ENCODE measurements around the gene ABHD6.
"Not testable (repeated sequence)": the region's sequence is repeated elsewhere in the genome, so short reads cannot be mapped to it uniquely, and the experiment has no call there.

The ABHD6 gene

DNA sequence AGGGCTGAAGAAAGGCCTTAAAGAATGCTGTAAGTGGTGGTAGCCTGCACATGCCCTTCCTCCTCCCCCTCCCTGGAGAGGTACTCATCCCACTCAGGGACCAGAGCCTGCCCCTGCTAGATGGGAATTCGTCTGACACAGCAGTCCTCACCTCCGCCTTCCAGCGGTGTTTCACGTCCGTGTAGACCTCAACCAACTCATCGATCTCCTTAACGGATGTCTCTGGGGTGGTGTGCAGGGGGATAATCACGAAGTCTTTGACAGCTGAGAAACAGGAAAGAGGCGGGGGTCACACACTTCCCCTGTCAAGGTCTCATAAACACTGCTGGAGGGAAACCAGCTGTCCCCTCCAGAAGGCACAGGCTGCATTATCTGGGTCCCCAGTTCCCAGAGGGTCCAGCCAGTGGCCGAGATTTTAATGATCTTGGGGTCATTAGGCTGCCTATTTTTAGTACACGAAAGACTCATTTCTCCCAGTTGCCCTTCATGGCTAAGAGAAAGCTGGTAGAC lies 36.7 kb upstream of the ABHD6 start:
- TF ChIP-seq, protein P1, sequence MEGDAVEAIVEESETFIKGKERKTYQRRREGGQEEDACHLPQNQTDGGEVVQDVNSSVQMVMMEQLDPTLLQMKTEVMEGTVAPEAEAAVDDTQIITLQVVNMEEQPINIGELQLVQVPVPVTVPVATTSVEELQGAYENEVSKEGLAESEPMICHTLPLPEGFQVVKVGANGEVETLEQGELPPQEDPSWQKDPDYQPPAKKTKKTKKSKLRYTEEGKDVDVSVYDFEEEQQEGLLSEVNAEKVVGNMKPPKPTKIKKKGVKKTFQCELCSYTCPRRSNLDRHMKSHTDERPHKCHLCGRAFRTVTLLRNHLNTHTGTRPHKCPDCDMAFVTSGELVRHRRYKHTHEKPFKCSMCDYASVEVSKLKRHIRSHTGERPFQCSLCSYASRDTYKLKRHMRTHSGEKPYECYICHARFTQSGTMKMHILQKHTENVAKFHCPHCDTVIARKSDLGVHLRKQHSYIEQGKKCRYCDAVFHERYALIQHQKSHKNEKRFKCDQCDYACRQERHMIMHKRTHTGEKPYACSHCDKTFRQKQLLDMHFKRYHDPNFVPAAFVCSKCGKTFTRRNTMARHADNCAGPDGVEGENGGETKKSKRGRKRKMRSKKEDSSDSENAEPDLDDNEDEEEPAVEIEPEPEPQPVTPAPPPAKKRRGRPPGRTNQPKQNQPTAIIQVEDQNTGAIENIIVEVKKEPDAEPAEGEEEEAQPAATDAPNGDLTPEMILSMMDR (IDR thresholded peaks at IDR 0.05; ENCODE audit: low read length) = no peak
- TF ChIP-seq EZH2phosphoT487 (IDR thresholded peaks at IDR 0.05; ENCODE audit: low read length) (no peak), EZH2 (optimal IDR thresholded peaks at IDR 0.05; ENCODE audit: low read depth, low read length) (no peak)
- Histone ChIP-seq H3K36me3 (replicated peaks; ENCODE audit: insufficient read depth, low read length) (no peaks in the 10 kb centered on the region), H2AFZ (ENCODE audit: low read length) (no peak overlapping the region), H3K27me3 (replicated peaks; ENCODE audit: insufficient read depth, low read length) (no peaks in the 10 kb centered on the region), H4K20me1 (ENCODE audit: insufficient read depth, low read length) (no peaks in the 10 kb centered on the region), H3K27ac (ENCODE audit: low read length) (no peak overlapping the region), H3K4me2 (ENCODE audit: low read depth, low read length) (no peak overlapping the region), H3K4me3 (ENCODE audit: low read length) (no peak overlapping the region), H3K4me1 (ENCODE audit: low read length) (peaks cover 7% of the 10 kb centered on the region), H3K79me2 (ENCODE audit: low read length) (no peaks in the 10 kb centered on the region), H3K9me2 (replicated peaks; ENCODE audit: insufficient read depth, low read length) (no peaks in the 10 kb centered on the region), H3K9me3 (replicated peaks; ENCODE audit: insufficient read depth, low read length) (no peaks in the 10 kb centered on the region), H3F3A (ENCODE audit: insufficient read depth, low read length) (no peaks in the 10 kb centered on the region), H3K9ac (ENCODE audit: low read length) (no peak overlapping the region)
- no peak for DNase-seq

DNA sequence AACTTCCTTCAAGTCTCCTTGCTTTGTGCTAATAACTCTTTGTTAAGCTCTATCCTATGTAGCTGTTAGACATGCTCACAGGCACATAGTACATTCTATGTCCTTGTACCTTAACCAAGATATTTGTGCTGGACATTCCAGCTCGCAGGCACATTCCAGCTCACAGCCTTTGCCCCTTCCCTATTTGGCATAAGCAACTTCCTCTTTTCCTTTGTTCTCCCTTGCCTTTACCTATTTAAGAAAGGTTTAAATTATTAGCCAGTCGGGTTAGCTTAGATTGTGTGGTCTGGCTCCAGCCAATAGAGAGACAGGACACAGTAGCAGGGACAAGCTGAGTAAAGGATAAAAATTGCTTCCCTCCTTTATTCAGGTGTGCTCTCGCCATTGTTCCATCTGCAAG lies 36.1 kb upstream of the ABHD6 start:
- H3K4me2 ChIP-seq (ENCODE audit: low read depth, low read length); H3K27ac ChIP-seq (ENCODE audit: low read length); H3K9me3 ChIP-seq (replicated peaks; ENCODE audit: insufficient read depth, low read length); H3K9me2 ChIP-seq (replicated peaks; ENCODE audit: insufficient read depth, low read length); H2AFZ ChIP-seq (ENCODE audit: low read length); H4K20me1 ChIP-seq (ENCODE audit: insufficient read depth, low read length); H3K9ac ChIP-seq (ENCODE audit: low read length); H3K79me2 ChIP-seq (ENCODE audit: low read length); H3K36me3 ChIP-seq (replicated peaks; ENCODE audit: insufficient read depth, low read length); H3K4me3 ChIP-seq (ENCODE audit: low read length); H3K4me1 ChIP-seq (ENCODE audit: low read length); DNase-seq; H3F3A ChIP-seq (ENCODE audit: insufficient read depth, low read length); H3K27me3 ChIP-seq (replicated peaks; ENCODE audit: insufficient read depth, low read length): not testable (repeated sequence)

DNA sequence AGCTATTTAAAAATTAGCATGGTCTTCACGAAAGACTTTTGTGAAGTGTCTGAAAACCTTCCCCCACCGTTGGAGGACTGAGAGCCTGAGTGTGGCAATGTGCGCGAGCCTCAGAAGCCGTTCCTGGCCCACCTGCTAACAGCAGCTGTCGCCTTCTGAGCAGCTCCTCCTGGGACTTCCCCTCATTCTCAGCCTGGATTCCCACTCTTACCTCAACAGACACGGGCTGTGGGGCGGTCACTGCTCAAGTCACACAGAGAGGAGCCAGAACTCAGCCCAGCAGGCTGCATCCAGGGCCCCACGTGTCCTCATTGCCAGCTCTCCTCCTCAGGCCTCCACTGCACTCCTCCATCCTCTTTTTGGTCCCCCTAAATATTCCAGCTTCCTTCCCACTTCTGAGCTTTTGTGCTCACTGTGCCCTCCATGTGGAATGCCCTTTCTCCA lies 34.7 kb upstream of the ABHD6 start:
- Histone ChIP-seq H3K4me3 (ENCODE audit: low read length) (no peak overlapping the region), H4K20me1 (ENCODE audit: insufficient read depth, low read length) (no peaks in the 10 kb centered on the region), H3K9me3 (replicated peaks; ENCODE audit: insufficient read depth, low read length) (no peaks in the 10 kb centered on the region), H3K27ac (ENCODE audit: low read length) (no peak overlapping the region), H2AFZ (ENCODE audit: low read length) (no peak overlapping the region), H3K9ac (ENCODE audit: low read length) (no peak overlapping the region), H3K36me3 (replicated peaks; ENCODE audit: insufficient read depth, low read length) (no peaks in the 10 kb centered on the region), H3K4me1 (ENCODE audit: low read length) (no peaks in the 10 kb centered on the region), H3K4me2 (ENCODE audit: low read depth, low read length) (no peak overlapping the region), H3K27me3 (replicated peaks; ENCODE audit: insufficient read depth, low read length) (no peaks in the 10 kb centered on the region), H3K79me2 (ENCODE audit: low read length) (no peaks in the 10 kb centered on the region), H3K9me2 (replicated peaks; ENCODE audit: insufficient read depth, low read length) (no peaks in the 10 kb centered on the region), H3F3A (ENCODE audit: insufficient read depth, low read length) (no peaks in the 10 kb centered on the region)
- TF ChIP-seq EZH2phosphoT487 (IDR thresholded peaks at IDR 0.05; ENCODE audit: low read length) (no peak), EZH2 (optimal IDR thresholded peaks at IDR 0.05; ENCODE audit: low read depth, low read length) (no peak)
- TF ChIP-seq, protein P1 (IDR thresholded peaks at IDR 0.05; ENCODE audit: low read length) = no peak
- DNase-seq = no peak

DNA sequence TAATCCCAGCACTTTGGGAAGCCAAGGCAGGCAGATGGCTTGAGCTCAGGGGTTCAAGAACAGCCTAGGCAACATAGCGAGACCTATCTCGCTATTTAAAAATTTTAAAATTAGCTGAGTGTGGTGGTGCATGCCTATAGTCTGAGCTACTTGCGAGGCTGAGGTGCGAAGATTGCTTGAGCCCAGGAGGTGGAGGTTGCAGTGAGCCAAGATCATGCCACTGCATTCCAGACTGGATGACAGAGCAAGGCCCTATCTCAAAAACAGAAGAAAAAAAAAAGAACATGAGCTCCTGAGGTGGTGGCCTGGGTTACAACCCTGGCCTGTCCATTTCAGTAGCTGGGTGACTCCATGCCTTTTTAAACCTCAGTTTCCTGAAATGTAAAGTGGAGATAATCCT lies 34.1 kb upstream of the ABHD6 start:
- no peaks in the 10 kb centered on the region for H3K4me1 ChIP-seq (ENCODE audit: low read length)
- no peak for DNase-seq
- no peaks in the 10 kb centered on the region for H4K20me1 ChIP-seq (ENCODE audit: insufficient read depth, low read length)
- H3K9me3 ChIP-seq (replicated peaks; ENCODE audit: insufficient read depth, low read length) = no peaks in the 10 kb centered on the region
- H3K9ac ChIP-seq (ENCODE audit: low read length) = no peak overlapping the region
- H3F3A ChIP-seq (ENCODE audit: insufficient read depth, low read length) = no peaks in the 10 kb centered on the region
- H3K27me3 ChIP-seq (replicated peaks; ENCODE audit: insufficient read depth, low read length) = no peaks in the 10 kb centered on the region
- no peaks in the 10 kb centered on the region for H3K9me2 ChIP-seq (replicated peaks; ENCODE audit: insufficient read depth, low read length)
- H3K36me3 ChIP-seq (replicated peaks; ENCODE audit: insufficient read depth, low read length) = no peaks in the 10 kb centered on the region
- H3K4me2 ChIP-seq (ENCODE audit: low read depth, low read length) = no peak overlapping the region
- H3K79me2 ChIP-seq (ENCODE audit: low read length) = no peaks in the 10 kb centered on the region
- no peak overlapping the region for H3K4me3 ChIP-seq (ENCODE audit: low read length)
- TF ChIP-seq, protein P1 (IDR thresholded peaks at IDR 0.05; ENCODE audit: low read length) = no peak
- TF ChIP-seq EZH2phosphoT487 (IDR thresholded peaks at IDR 0.05; ENCODE audit: low read length) (no peak), EZH2 (optimal IDR thresholded peaks at IDR 0.05; ENCODE audit: low read depth, low read length) (no peak)
- no peak overlapping the region for H2AFZ ChIP-seq (ENCODE audit: low read length)
- H3K27ac ChIP-seq (ENCODE audit: low read length) = no peak overlapping the region

Data from MM.1S (cell line).